PFSK-1 (cell line): Measurements from ENCODE around the gene FUT7.

Source experiments
- POLR2AphosphoS5 ChIP-seq: IDR thresholded peaks from 2 replicates; pipeline ENCODE4 v1.6.1; 2012; ENCODE audit warnings: low read depth, mild to moderate bottlenecking, control low read depth, low read length, moderate library complexity
- TAF1 ChIP-seq: IDR thresholded peaks from 2 replicates; pipeline ENCODE4 v1.6.1; 2012; ENCODE audit warnings: low read length, control low read depth, borderline replicate concordance; ENCODE audit not compliant: insufficient read depth

DNA sequence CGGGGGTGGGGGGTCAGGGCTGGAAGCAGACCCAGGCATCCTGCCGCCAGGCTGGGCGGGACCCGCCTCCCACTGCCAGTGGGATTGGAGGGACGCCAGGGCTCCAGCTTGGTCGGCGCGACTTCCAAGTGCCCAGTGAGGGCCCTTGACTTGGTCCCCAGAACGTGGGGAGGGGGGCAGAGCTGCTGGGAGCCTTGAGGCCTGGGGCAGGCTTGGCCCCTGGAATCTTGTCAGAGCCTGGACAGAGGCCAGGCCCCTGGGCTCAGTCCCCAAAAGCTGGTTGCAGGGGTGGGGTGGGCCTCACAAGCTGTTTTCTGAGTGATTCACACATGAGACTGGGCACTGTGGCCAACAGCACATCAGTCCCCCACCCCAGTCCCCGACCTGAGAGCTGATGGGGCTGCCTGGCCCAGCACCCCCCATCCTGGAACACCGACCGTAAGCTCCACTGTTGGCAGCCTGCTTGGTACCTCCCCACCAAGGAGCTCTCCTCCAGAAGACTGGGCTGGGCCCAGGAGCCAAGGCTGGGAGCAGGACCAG is 36.0 kb downstream of the FUT7 start:
- TF ChIP-seq POLR2AphosphoS5 = no peak
- no peak for TF ChIP-seq TAF1
